ENCODE results near the gene AP2B1.
"Not testable (repeated sequence)": the region's sequence is repeated elsewhere in the genome, so short reads cannot be mapped to it uniquely, and the experiment has no call there.

AP2B1 gene

GRCh38 chr17:35587074-35587961 lies at the start of gene AP2B1:
TSS of gene AP2B1 (plus strand) at chr17:35587322. CDS start at chr17:35594031, 6,709 bp downstream.
- peak; percentile 97 for DNase-seq

DNA sequence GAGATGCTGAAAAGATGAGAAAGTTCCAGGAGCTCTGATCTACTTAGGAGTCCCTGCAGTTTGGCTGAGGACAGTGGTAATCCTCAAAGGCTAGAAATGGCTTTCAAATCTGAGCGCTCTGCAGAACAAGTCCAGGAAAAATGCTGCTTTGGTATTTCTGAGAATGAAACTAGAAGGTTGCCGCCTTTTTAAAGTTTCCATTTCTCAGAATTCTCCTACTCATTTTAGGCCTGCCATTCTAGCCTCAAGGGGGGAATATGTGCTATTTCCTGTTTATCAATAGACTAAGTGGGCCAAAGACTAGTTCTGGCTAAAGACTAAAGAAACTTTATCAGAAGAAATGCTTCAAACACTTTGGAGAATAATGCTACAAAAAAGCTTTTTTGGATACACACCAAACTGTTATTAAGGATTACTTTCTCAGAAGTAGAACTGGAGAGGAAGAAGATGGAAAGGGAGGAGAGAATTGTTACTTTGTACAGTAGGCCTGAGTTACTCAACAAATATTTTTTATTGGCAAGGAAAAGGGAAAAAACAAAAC lies 49.5 kb upstream of the AP2B1 start, which contains the start of gene SLFN12L:
SLFN12L (minus strand) TSS at position 78 of the 541 bp plus-strand sequence. CDS start 15,314 bp downstream, outside the sequence.
- DNase-seq = peak; percentile 67

DNA sequence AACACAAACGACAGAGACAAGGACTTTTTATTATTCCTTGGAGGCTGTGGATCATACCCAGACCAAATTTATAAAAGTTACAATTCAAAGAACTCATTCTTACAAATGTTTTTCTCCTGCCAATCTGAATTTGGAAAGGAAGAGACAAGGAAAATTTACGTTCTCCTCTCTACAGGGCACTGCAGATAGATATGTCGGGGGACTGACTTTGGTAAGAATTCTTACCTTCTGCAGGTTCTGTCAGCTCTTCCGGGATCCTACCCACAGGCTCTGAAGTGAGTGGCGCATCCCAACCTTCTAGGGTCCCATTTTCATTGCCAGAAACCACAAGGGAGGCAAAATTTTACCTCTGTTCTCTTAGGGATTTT lies 47.5 kb upstream of the AP2B1 start:
- no peak for DNase-seq

- DNase-seq = peak; percentile 77
These were observed 46.3 kb upstream of the AP2B1 start for GRCh38 chr17:35540589-35541404.

DNA sequence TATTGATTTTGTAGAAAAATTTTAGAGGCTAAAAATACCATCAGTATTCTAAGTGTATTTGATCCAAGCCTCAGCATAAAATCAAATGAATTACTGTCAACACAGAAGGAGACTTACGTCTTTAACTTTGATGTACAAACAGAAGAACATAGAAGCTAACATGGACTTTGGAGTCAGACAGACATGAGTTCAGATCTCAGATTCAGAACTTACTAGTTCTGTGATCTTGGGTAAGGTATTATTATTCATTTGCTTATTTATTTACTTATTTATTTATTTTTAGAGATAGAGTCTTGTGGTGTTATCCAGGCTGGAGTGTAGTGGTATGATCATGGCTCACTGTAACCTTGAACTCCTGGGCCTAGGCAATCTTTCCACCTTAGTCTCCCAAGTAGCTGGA lies 45.7 kb upstream of the AP2B1 start:
- DNase-seq = no peak

DNA sequence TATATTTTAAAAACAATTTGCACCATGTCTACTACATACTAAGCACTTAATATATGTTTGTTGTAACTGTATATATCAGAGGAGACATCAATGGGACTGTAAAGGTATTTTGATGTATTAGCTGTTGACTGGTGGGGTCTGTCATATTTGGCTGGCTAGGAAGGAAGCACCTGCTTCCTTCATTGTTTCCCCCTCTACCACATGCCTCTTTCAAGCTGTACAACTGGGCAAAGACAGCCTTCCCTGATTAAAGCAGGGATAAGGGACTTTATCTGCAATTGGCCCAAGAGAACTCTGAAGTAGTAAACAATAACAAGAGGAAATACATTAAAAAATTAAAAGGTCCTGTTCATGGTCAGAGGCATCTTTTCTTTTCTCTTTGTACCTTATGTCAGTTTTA lies 44.1 kb upstream of the AP2B1 start:
- peak; percentile 47 for DNase-seq

- DNase-seq = no peak
These were observed 43.3 kb upstream of the AP2B1 start for GRCh38 chr17:35543856-35544255.

DNA sequence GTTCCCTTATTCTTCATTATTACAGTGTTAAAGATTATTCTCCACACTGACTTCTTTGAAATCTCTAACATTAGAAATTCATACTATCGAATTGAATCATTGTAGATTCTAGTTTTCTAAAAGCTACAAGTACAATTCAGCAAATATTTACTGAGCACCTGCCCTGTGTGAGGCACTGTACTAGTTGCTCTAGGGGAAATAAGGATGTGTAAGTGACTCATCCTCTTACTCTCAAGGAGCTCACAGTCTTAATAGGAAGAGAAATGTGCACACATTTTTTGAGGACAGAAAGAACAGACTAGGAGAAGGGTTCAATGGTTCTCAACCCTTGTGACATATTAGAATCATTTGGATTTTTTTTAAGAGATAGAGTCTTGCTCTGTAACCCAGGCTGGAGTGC lies 42.0 kb upstream of the AP2B1 start:
- no peak for DNase-seq

GRCh38 chr17:35546487-35546886 lies 40.6 kb upstream of the AP2B1 start:
- DNase-seq = no peak

- no peak for DNase-seq
These were observed 38.8 kb upstream of the AP2B1 start for GRCh38 chr17:35548208-35548810.

DNA sequence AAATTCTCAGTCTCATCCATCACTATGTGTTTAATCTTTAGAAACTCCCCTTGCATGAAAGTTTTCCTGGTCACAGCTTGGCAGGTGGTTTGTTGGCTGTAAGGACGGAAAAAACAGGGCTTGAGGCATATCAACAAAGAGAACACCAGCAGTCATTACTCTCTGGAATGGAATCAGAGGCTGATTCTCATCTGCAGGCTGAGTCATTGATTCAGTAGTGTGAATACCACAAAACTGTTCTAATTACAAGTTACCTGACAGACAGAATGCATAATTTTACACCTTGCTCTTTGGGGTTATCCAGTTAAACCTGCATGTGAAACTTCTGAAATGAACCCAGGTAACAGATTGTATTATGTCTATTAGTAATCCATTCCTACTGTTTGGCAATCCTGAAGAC lies 38.1 kb upstream of the AP2B1 start:
- no peak for DNase-seq

DNA sequence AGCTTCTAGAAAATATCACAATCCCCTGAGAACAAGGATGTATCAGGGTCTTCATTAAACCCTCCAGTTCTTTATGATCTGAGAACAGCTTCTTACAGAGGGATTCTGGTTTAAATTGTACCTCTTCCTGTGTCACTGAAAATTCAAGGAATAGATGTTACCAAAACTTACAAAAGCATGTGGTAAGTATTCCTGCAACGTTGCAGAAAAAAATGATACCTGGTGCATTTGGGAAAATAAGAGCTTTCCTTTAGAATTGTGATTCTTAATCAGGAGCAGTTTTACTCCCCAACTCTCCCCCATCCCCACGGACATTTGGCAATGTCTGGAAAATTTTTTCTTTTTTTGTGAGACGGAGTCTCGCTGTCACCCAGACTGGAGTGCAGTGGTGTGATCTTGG lies 33.8 kb upstream of the AP2B1 start:
- no peak for DNase-seq

DNA sequence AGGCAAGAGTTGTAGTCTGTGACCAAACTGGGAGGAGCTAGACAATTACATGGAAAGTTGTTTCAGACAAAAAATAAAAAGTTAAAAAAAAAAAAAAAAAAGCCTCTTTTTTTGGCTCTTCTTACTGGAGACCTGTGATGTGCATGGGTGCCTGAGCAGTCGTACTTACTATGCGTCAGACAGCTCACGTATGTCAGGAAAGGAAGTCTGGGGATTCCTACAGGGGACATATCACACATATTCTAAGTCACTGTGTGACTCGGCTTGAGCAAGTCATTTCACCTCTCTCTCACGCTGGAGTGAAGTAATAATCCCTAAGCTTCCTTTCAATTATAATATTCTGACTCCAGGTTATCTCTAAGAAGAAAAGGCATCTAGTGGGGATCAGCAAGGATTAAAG lies 32.5 kb upstream of the AP2B1 start:
- DNase-seq = no peak

- peak; percentile 71 for DNase-seq
These were observed 31.4 kb upstream of the AP2B1 start for GRCh38 chr17:35555691-35556090.

DNA sequence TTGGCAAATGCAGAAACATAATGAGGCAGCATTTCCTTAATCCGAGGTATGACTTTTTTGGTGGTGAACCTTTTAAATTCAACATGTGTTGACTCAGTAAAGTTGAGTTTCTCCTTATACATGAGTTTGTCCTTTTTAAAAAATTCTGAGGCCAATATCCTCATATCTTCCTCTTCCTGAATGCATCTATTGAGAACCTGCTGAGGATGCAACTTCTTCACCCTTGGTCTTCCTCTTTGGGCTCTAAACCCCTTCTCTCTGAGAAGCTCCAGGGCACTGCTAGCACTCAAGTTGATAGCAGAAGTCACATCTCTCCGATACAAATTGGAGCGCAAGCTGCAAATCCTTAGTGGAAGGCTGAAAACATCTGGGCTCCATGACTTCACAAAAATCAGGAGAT lies 29.8 kb upstream of the AP2B1 start:
- no peak for DNase-seq

DNA sequence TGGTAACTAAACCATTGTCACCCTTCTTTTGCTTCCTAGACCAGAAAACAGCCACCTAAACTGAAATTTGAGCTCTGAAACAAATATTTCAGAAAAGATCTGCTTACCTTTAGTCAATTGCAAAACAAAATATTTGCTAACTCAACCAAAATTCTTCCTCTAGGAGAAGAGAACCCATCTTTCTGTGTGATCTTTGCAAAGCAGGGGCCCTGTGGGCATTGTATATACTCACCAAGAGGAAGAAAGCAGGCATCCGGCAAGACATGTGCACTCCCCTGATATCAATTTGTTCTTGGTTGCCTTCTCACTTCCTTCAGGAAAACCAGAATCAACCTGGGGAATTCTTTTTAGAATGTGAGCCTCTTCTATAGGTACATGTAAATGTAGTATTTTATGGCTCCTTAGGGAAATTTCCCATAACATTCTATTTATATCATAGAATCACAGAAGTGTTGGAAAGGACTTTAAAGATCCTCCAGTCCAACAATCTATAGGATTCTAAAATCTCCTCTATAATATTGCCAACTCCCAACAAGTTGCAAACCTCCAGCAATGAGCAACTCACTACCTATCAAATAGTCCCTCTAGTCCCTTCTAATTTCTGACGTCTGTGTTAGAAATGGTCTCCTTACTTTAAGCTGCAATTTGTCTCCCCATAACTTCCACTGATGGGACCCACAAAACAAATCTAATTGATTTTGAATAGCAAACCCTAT lies 27.5 kb upstream of the AP2B1 start:
- DNase-seq = peak; percentile 79

DNA sequence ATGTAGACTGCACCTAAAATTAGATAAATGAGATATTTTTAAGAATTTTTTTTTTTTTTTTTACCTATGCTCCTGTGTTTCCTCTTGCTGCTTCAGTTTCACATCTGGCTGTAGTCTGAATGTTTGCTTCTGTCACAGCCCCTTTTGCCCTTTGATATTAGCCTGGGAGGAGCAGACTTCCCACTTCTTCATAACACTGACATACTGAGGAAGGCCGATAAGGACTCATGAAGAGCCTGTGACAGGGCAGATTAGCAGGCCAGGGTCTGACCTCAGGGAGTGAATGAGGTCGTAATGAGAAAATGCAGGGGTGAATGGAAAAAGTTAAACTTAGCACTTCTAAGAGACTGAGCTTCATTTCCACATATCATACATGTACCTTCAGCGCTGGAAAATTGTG lies 26.4 kb upstream of the AP2B1 start, which contains the start of gene SLFN14:
SLFN14 (minus strand) TSS at position 117 of the 400 bp plus-strand sequence. CDS start 2,757 bp downstream, outside the sequence.
- DNase-seq = peak; percentile 99

- not testable (repeated sequence) for DNase-seq
These were observed 23.9 kb upstream of the AP2B1 start for GRCh38 chr17:35563181-35563580.

DNA sequence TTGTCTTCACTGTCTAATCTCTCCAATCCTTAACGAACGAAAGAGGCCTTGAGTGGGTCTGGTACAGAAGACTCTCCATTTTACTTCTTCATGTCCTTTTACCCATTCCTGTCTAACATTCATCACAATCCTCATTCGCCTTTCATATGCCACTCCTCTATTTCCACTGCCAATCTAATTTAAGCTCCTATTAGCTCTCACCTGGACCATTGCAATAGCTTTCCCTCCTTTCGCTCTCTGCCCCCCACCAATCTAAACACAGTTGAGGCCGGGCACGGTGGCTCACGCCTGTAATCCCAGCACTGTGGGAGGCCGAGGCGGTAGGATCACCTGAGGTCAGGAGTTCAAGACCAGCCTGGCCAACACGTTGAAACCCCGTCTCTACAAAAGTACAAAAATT lies 20.2 kb upstream of the AP2B1 start:
- no peak for DNase-seq

- peak; percentile 70 for DNase-seq
These were observed 18.6 kb upstream of the AP2B1 start for GRCh38 chr17:35568561-35568960.

GRCh38 chr17:35569405-35569804 lies 17.7 kb upstream of the AP2B1 start:
- no peak for DNase-seq

- DNase-seq = no peak
These were observed 11.4 kb upstream of the AP2B1 start for GRCh38 chr17:35575759-35576158.

Data from hematopoietic multipotent progenitor cell treated with erythropoietin and hydrocortisone succinate and interleukin-3 and kit ligand, for 4 days (in vitro differentiated cells).